Stomach (tissue), 4 donors: ENCODE measurements around the gene ATXN2L.

Experiments used
- EP300 ChIP-seq: sonication (generic); formaldehyde crosslinking; IDR thresholded peaks from one replicate; pipeline ENCODE4 v1.6.1; 2017; ENCODE audit warnings: antibody characterized with exemption
- POLR2A ChIP-seq, 4 donors: fragments of 450-650 bp; IDR thresholded peaks; one replicate each; pipeline ENCODE4 v1.6.1; 2016; ENCODE audit warnings: antibody characterized with exemption in 4 of 4, control low read depth in 2 of 4, mild to moderate bottlenecking in 1 of 4, moderate library complexity in 1 of 4
- POLR2AphosphoS5 ChIP-seq, 3 donors: sonication (generic); formaldehyde crosslinking; IDR thresholded peaks; one replicate each; pipeline ENCODE4 v1.6.1; 2016; ENCODE audit warnings: antibody characterized with exemption in 3 of 3
- TF ChIP-seq, protein P1 (sequence below), 7 experiments: fragments of 450-650 bp in 4 of 7; fragments of 200-600 bp in 3 of 7; sonication (generic) in 3 of 7; IDR thresholded peaks; one replicate each; pipeline ENCODE4 v1.5.1; 2016 to 2019; ENCODE audit warnings: antibody characterized with exemption in 7 of 7, control low read depth in 2 of 7, mild to moderate bottlenecking in 1 of 7

DNA sequence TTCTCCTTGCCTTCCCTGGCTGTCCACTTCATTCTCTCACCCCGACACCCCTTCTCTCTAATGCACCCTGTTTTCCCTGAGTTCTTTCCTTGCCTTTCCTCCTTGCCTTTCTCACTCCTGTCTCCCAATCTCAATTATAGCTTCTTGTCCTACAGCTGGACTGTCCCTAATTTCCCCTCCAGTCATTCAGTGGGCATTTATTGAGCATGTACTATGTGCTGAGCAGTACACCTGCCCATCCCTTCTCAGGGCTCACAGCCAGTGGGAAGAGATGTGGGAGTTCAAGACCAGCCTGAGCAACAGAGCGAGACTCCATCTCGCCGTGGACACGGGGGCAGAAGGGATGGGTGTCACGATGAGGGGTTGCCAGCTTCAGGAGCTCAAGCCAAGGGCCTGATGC, 61.2 kb downstream of the ATXN2L start:
- TF ChIP-seq, protein P1, sequence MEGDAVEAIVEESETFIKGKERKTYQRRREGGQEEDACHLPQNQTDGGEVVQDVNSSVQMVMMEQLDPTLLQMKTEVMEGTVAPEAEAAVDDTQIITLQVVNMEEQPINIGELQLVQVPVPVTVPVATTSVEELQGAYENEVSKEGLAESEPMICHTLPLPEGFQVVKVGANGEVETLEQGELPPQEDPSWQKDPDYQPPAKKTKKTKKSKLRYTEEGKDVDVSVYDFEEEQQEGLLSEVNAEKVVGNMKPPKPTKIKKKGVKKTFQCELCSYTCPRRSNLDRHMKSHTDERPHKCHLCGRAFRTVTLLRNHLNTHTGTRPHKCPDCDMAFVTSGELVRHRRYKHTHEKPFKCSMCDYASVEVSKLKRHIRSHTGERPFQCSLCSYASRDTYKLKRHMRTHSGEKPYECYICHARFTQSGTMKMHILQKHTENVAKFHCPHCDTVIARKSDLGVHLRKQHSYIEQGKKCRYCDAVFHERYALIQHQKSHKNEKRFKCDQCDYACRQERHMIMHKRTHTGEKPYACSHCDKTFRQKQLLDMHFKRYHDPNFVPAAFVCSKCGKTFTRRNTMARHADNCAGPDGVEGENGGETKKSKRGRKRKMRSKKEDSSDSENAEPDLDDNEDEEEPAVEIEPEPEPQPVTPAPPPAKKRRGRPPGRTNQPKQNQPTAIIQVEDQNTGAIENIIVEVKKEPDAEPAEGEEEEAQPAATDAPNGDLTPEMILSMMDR (IDR thresholded peaks at IDR 0.05), result no peak
- TF ChIP-seq POLR2A (IDR thresholded peaks at IDR 0.05), result no peak
- no peak for TF ChIP-seq EP300
- no peak for TF ChIP-seq POLR2AphosphoS5 (IDR thresholded peaks at IDR 0.05)
